Breast epithelium (tissue), 4 donors: ENCODE data around the gene SLC27A1. TPM values are rescaled to one million over a fixed set of nuclear protein-coding genes. Genes with fewer than 3 reads are reported as not detected.

Source experiments
- DNase-seq, 2 donors: peaks; one replicate each; pipeline ENCODE4 v3.0.0-alpha.2; 2019; ENCODE audit warnings: low spot score in 2 of 2
- H3K27ac ChIP-seq, 2 donors: fragments of 200-600 bp; sonication (generic) in 1 of 2; one replicate each; pipeline ENCODE4 v1.5.1; 2016 to 2019; ENCODE audit warnings: mild to moderate bottlenecking in 1 of 2
- H3K27me3 ChIP-seq, 2 donors: fragments of 200-600 bp; sonication (generic) in 1 of 2; one replicate each; pipeline versions ENCODE4 v1.5.1 to v1.6.0; 2017 to 2019; ENCODE audit warnings: control low read depth in 1 of 2, mild to moderate bottlenecking in 1 of 2
- H3K36me3 ChIP-seq: fragments of 200-600 bp; one replicate; pipeline ENCODE4 v1.5.1; 2019
- H3K4me1 ChIP-seq, 2 donors: fragments of 200-600 bp; sonication (generic); one replicate each; pipeline ENCODE4 v1.5.1; 2016 to 2019; ENCODE audit warnings: control low read depth in 1 of 2
- H3K4me3 ChIP-seq, 3 donors: fragments of 200-600 bp; sonication (generic); 1 replicate in 2 of 3; 2 replicates in 1 of 3; pipeline ENCODE4 v1.5.1; 2016 to 2019; ENCODE audit warnings: mild to moderate bottlenecking in 3 of 3, moderate library complexity in 2 of 3
- H3K9me3 ChIP-seq, 2 donors: fragments of 200-600 bp; sonication (generic) in 1 of 2; one replicate each; pipeline ENCODE4 v1.5.1; 2016 to 2019; ENCODE audit warnings: control low read depth in 1 of 2
- CTCF ChIP-seq, 3 donors: fragments of 450-650 bp; IDR thresholded peaks; one replicate each; pipeline ENCODE4 v1.5.1; 2016 to 2017; ENCODE audit warnings: antibody characterized with exemption in 3 of 3, mild to moderate bottlenecking in 3 of 3, moderate library complexity in 3 of 3
- POLR2A ChIP-seq: fragments of 450-650 bp; IDR thresholded peaks from one replicate; pipeline ENCODE4 v1.6.1; 2016; ENCODE audit warnings: antibody characterized with exemption, mild to moderate bottlenecking, moderate library complexity
- POLR2AphosphoS5 ChIP-seq, 3 donors: sonication (generic); formaldehyde crosslinking; IDR thresholded peaks; one replicate each; pipeline ENCODE4 v1.6.1; 2017; ENCODE audit warnings: antibody characterized with exemption in 3 of 3
- intact Hi-C: fragments of 100-400 bp; cut with DNase I; formaldehyde crosslinking; loops from one replicate; pipeline ENCODE4 v1.15.1; 2023; ENCODE audit warnings: low total_unique reads
- total RNA-seq, 3 donors: library from RNA; depleted of rRNA; stranded (reverse); fragments of >200 nt; gene quantifications; one replicate each; pipeline ENCODE4 v1.1.0, GENCODE V29; 2016

SLC27A1 gene
- total RNA-seq, 3 donors from 2014 or later: 32.4 to 35.4 (median 34.8) TPM

GRCh38 chr19:17467471-17468301 lies 2.6 kb upstream of the SLC27A1 start:
- Histone ChIP-seq H3K36me3 (no peaks in the 10 kb centered on the region), H3K4me1 (peaks cover 9 to 18% of the 10 kb centered on the region in 2 donors), H3K27ac (peak overlapping the region; percentile 93 to 97), H3K4me3 (no peak overlapping the region), H3K9me3 (no peaks in the 10 kb centered on the region), H3K27me3 (no peaks in the 10 kb centered on the region)
- intact Hi-C loops: loop anchor here (10.0 kb wide), 1 partner anchor 107 kb away; no protein-coding TSS in a partner anchor
- no peak for DNase-seq
- TF ChIP-seq POLR2AphosphoS5 (IDR thresholded peaks at IDR 0.05): no peak
- TF ChIP-seq POLR2A: no peak
- no peak for TF ChIP-seq CTCF (IDR thresholded peaks at IDR 0.05)

GRCh38 chr19:17468302-17469091 lies 1.8 kb upstream of the SLC27A1 start:
- intact Hi-C loops: loop anchor here (10.0 kb wide), 1 partner anchor 106 kb away; no protein-coding TSS in a partner anchor
- peak in 1 of 3 donors; percentile 23 for TF ChIP-seq POLR2AphosphoS5 (IDR thresholded peaks at IDR 0.05)
- no peak for TF ChIP-seq POLR2A
- DNase-seq: peak; percentile 67 to 74
- H3K27me3 ChIP-seq: no peaks in the 10 kb centered on the region
- H3K4me1 ChIP-seq: peaks cover 9 to 18% of the 10 kb centered on the region in 2 donors
- H3K4me3 ChIP-seq: peak overlapping the region; percentile 76 to 87 (median 85)
- H3K36me3 ChIP-seq: no peaks in the 10 kb centered on the region
- H3K27ac ChIP-seq: peak overlapping the region; percentile 93 to 97
- H3K9me3 ChIP-seq: no peaks in the 10 kb centered on the region

GRCh38 chr19:17469092-17469480 lies 1.2 kb upstream of the SLC27A1 start:
- TF ChIP-seq POLR2A (no peak), POLR2AphosphoS5 (IDR thresholded peaks at IDR 0.05) (peak in 1 of 3 donors; percentile 12), CTCF (IDR thresholded peaks at IDR 0.05) (peak in 1 of 3 donors; percentile 5)
- Histone ChIP-seq H3K27ac (peak overlapping the region; percentile 93 to 97), H3K27me3 (no peaks in the 10 kb centered on the region), H3K9me3 (no peaks in the 10 kb centered on the region), H3K36me3 (no peaks in the 10 kb centered on the region), H3K4me1 (peaks cover 9 to 18% of the 10 kb centered on the region in 2 donors), H3K4me3 (peak overlapping the region; percentile 76 to 87 (median 85))
- intact Hi-C loops: loop anchor here (10.0 kb wide), 1 partner anchor 106 kb away; no protein-coding TSS in a partner anchor
- DNase-seq: no peak

GRCh38 chr19:17469481-17470067 lies 750 bp upstream of the SLC27A1 start:
- Histone ChIP-seq H3K4me1 (peaks cover 9 to 18% of the 10 kb centered on the region in 2 donors), H3K4me3 (peak overlapping the region; percentile 76 to 87 (median 85)), H3K27ac (peak overlapping the region; percentile 93 to 97), H3K9me3 (no peaks in the 10 kb centered on the region), H3K36me3 (no peaks in the 10 kb centered on the region), H3K27me3 (no peaks in the 10 kb centered on the region)
- peak; percentile 97 for DNase-seq
- intact Hi-C loops: loop anchor here (10.0 kb wide), 1 partner anchor 105 kb away; no protein-coding TSS in a partner anchor
- TF ChIP-seq CTCF (IDR thresholded peaks at IDR 0.05) (peak in 1 of 3 donors; percentile 9), POLR2AphosphoS5 (IDR thresholded peaks at IDR 0.05) (peak; percentile 25 to 59 (median 58)), POLR2A (no peak)
